ENCODE measurements around the gene TUBB2B.
"Not testable (repeated sequence)": the region's sequence is repeated elsewhere in the genome, so short reads cannot be mapped to it uniquely, and the experiment has no call there.

TUBB2B gene

DNA sequence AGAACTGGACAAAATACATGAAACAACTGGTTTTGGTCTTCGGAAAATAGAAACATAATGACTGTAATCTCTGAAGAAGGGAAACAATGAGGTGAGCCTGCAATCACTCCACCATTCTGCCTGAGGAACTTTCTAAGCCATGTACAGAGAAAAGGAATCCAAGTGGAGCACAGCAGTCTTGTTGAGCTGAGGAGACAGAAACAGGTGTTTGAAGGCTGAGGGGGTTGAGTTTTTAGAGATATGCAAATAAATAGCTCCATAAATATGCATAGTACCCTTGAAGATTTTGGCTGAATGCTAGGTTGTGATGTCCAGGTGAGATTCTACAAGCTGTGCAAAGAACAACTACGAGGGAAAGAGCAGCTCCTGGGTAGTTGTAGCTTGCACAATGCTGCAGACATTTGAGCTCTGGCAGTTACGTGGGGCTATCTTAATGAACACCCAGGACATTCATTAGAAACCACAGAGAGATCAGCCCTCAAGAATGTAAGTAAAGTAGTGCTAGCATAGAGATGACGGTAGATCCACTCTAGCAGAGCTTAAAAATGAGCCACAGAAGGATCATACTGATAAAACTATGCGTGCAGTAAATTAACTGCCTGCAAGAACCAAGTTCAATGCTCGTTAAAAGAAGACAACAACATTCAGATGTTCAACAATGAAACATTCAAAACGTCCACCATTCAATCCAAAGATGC is 24.3 kb downstream of the TUBB2B start:
- FAIRE-seq (no peak), DNase-seq (ENCODE audit: insufficient read length) (no peak)

DNA sequence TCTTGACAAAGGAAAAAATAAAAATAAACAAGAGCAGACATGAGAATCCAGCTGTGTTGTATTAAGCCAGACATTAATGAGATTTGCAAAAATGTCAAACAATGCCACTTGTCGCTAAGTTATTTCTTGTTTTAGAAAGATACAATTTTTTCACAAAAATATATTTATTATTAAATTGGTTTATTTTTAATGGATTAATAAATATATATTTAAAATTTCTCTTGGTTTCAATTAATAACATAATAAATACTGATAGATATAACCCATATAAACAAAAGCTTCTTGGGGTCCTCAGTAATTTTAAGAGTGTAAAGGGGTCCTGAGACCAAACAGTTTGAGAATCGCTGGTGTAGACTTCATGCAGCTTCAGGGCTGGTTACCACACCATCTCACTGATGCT is 26.1 kb downstream of the TUBB2B start:
- no peak for TF ChIP-seq TAF1 (IDR thresholded peaks at IDR 0.05; ENCODE audit: borderline replicate concordance, low read depth, low read length)
- no peak for TF ChIP-seq POLR2AphosphoS5 (IDR thresholded peaks at IDR 0.05; ENCODE audit: low read depth, low read length)
- TF ChIP-seq POLR2A (IDR thresholded peaks at IDR 0.05; ENCODE audit: low read depth, low read length) = no peak
- FAIRE-seq (no peak), DNase-seq (ENCODE audit: insufficient read length) (no peak)

More for the DNA sequence above, 24.3 kb downstream of the TUBB2B start:
- TF ChIP-seq TAF1 (IDR thresholded peaks at IDR 0.05; ENCODE audit: borderline replicate concordance, low read depth, low read length) = no peak
- TF ChIP-seq POLR2A (IDR thresholded peaks at IDR 0.05; ENCODE audit: low read depth, low read length) = no peak
- TF ChIP-seq POLR2AphosphoS5 (IDR thresholded peaks at IDR 0.05; ENCODE audit: low read depth, low read length) = no peak

- no peak for FAIRE-seq
- no peak for TF ChIP-seq POLR2A (IDR thresholded peaks at IDR 0.05; ENCODE audit: low read depth, low read length)
- no peak for TF ChIP-seq TAF1 (IDR thresholded peaks at IDR 0.05; ENCODE audit: borderline replicate concordance, low read depth, low read length)
- TF ChIP-seq POLR2AphosphoS5 (IDR thresholded peaks at IDR 0.05; ENCODE audit: low read depth, low read length) = no peak
- DNase-seq (ENCODE audit: insufficient read length) = no peak
Observed at GRCh38 chr6:3200682-3201081, 26.8 kb downstream of the TUBB2B start.

GRCh38 chr6:3199382-3199781 is 28.1 kb downstream of the TUBB2B start:
- TF ChIP-seq POLR2A (IDR thresholded peaks at IDR 0.05; ENCODE audit: low read depth, low read length) (no peak), TAF1 (IDR thresholded peaks at IDR 0.05; ENCODE audit: borderline replicate concordance, low read depth, low read length) (no peak), POLR2AphosphoS5 (IDR thresholded peaks at IDR 0.05; ENCODE audit: low read depth, low read length) (no peak)
- no peak for DNase-seq (ENCODE audit: insufficient read length)
- no peak for FAIRE-seq

- DNase-seq (ENCODE audit: insufficient read length); FAIRE-seq: not testable (repeated sequence)
Observed at GRCh38 chr6:3197734-3198133, 29.7 kb downstream of the TUBB2B start.

- FAIRE-seq (no peak), DNase-seq (ENCODE audit: insufficient read length) (no peak)
- no peak for TF ChIP-seq POLR2A (IDR thresholded peaks at IDR 0.05; ENCODE audit: low read depth, low read length)
- TF ChIP-seq POLR2AphosphoS5 (IDR thresholded peaks at IDR 0.05; ENCODE audit: low read depth, low read length) = no peak
- TF ChIP-seq TAF1 (IDR thresholded peaks at IDR 0.05; ENCODE audit: borderline replicate concordance, low read depth, low read length) = no peak
Observed at GRCh38 chr6:3196770-3197169, 30.7 kb downstream of the TUBB2B start.

DNA sequence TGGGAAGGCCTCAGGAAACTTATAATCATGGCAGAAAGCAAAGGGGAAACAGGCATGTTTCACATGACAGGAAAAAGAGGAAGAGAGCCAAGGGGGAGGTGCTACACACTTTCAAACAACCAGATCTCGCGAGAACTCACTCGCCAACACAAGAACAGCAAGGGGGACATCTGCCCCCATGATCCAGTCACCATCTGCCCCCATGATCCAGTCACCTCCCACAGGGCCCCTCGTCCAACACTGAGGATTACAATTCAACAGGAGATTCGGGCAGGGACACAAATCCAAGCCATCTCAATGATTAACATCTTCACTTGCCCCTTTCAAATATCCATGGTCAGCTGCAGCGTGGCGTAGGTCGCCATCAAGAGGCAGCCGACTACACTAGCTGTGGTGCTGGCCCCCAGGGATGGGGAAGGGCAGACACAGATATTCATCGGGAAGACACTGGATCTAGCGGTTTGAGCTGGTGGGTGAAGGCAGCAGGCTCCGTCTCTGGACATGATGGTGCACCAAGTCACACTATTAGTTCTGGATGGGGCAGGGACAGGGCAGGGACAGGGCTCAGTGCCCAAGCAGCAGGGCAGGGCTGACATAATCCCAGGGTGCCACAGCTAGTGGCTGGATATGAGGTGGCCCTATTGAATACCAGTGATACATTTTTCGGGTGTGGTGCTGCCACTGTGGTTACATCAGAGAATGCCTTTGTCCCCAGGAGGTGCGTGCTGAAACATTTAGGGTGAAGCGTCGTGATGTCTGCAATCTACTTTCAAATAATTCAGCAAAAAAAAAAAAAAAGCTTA is 31.6 kb downstream of the TUBB2B start:
- DNase-seq (ENCODE audit: insufficient read length) (no peak), FAIRE-seq (no peak)
- TF ChIP-seq TAF1 (IDR thresholded peaks at IDR 0.05; ENCODE audit: borderline replicate concordance, low read depth, low read length) = no peak
- TF ChIP-seq POLR2A (IDR thresholded peaks at IDR 0.05; ENCODE audit: low read depth, low read length) = no peak
- no peak for TF ChIP-seq POLR2AphosphoS5 (IDR thresholded peaks at IDR 0.05; ENCODE audit: low read depth, low read length)

- no peak for DNase-seq (ENCODE audit: insufficient read length)
- FAIRE-seq = no peak
- TF ChIP-seq POLR2AphosphoS5 (IDR thresholded peaks at IDR 0.05; ENCODE audit: low read depth, low read length) (no peak), POLR2A (IDR thresholded peaks at IDR 0.05; ENCODE audit: low read depth, low read length) (no peak), TAF1 (IDR thresholded peaks at IDR 0.05; ENCODE audit: borderline replicate concordance, low read depth, low read length) (no peak)
Observed at GRCh38 chr6:3195420-3195694, 32.1 kb downstream of the TUBB2B start.

DNA sequence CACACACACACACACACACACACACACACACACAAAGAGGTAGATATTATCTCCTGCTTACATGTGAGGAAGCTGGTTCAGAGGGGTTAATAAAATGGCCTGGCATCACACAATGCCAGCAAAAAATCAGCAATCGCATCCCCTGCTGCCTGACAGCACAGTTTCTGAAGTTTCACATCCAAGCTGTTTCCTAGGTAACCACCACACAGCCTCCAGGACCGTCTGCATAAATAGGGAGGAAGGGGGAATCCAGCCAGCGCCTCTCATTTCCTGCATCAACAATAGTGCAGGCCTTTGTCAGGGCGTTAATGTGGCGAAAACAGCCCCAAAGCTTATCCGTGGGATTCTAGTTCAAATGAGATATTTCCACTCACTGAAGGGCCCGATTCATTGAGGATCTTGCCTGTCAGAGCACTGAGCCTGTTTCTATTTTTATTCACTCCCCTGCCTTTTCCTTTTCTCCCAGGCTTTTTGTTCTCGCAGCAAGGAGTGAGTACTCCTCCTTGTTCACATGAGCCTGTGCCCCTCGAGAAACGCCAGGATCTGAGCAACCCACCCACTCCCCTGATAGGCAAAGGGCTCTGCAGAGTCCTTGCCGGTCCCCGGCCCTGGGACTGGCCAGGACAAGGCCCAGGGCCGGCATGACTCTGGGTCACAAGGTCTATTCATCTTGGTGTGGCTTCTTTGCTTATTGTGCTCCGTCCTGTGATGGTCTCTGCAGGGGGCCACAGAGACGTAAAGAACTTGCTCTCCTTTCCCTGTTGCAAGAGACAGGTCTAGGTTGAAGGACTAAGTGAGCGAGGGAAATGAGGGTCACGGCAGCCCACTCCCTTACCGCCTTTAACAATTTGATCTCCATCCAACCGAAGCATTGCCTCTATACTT is 32.7 kb downstream of the TUBB2B start:
- no peak for DNase-seq (ENCODE audit: insufficient read length)
- no peak for FAIRE-seq
- TF ChIP-seq TAF1 (IDR thresholded peaks at IDR 0.05; ENCODE audit: borderline replicate concordance, low read depth, low read length) = no peak
- no peak for TF ChIP-seq POLR2A (IDR thresholded peaks at IDR 0.05; ENCODE audit: low read depth, low read length)
- no peak for TF ChIP-seq POLR2AphosphoS5 (IDR thresholded peaks at IDR 0.05; ENCODE audit: low read depth, low read length)

GRCh38 chr6:3193102-3193849 is 34.2 kb downstream of the TUBB2B start:
- FAIRE-seq = no peak

DNA sequence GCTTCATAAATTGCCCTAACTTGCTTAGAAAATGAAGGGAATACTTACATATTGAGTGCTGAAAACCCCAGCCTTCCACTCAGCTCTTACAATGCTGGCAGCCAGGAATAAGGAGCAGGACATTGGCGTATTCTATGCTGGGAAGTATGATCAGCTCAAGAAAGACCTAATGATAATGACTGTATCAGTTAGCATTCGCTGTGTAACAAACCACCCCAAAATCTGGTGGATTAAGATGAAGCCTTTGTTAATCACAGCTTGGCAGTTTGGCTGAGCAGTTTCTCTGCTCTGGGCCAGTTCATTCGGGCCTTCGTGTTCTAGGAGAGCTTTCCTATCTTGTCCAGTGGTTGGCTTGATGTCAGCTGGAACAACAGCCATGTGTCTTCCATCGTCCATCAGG is 36.7 kb downstream of the TUBB2B start:
- no peak for FAIRE-seq
- no peak for DNase-seq (ENCODE audit: insufficient read length)
- TF ChIP-seq POLR2AphosphoS5 (IDR thresholded peaks at IDR 0.05; ENCODE audit: low read depth, low read length) (no peak), POLR2A (IDR thresholded peaks at IDR 0.05; ENCODE audit: low read depth, low read length) (no peak), TAF1 (IDR thresholded peaks at IDR 0.05; ENCODE audit: borderline replicate concordance, low read depth, low read length) (no peak)

More at GRCh38 chr6:3193102-3193849, 34.2 kb downstream of the TUBB2B start:
- no peak for DNase-seq (ENCODE audit: insufficient read length)
- TF ChIP-seq POLR2A (IDR thresholded peaks at IDR 0.05; ENCODE audit: low read depth, low read length) (no peak), POLR2AphosphoS5 (IDR thresholded peaks at IDR 0.05; ENCODE audit: low read depth, low read length) (no peak), TAF1 (IDR thresholded peaks at IDR 0.05; ENCODE audit: borderline replicate concordance, low read depth, low read length) (no peak)

Data from GM12892 (cell line).